CD4-positive, alpha-beta T cell treated with Interleukin-15 for 4 hours (primary cell): ENCODE measurements around the gene UNC13D.
"Not testable (repeated sequence)": the region's sequence is repeated elsewhere in the genome, so short reads cannot be mapped to it uniquely, and the experiment has no call there.

ENCODE experiments used
- DNase-seq: peaks from one replicate; pipeline ENCODE4 v3.0.0-alpha.2; 2020; ENCODE audit warnings: low spot score

Gene UNC13D

DNA sequence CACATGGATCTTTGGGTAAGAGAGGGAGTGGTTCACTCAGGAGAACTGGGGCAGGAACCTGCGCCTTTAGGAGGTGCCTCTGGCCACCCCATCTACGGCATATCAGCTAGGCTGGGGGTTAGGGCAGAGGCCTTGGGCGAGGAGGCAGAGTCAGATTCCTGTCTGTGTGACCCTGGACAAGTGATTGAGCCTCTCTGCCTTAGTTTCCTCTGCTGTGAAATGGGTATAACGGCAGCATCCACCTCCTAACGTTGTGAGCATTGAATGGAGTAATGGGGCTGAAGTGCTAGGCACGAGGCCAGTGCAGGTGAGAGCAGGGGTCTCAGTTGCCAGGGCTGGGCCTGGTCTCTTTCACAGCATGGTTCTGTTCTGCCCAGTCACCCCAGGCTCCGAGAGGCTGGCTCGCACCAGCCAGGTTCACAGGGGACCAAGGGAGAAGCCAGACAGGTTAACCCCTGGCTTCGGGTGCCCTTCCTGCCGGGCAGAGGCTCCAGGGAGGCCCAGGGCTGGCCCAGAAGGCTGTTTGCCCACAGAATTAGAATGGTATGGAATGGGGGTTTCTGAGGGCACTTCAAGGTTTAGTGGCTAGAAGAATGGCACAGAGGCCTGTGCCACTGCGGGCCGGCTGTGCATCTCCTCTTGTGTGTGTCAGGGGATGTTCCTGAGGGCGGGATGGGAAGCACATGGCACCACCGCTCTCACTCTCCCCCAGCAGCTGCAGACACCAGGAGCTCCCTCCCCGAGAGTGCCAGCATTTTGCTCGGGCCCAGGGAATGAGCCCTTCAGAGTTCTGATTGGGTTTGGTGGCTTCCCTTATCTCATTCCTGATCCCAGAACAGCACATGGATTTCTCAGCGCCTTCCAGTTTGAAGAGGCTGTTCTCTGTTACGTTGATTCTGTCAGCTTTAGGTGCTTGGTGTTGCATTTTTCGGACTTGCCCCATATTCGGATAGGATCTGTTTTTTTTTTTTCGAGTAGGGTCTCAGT, 23.8 kb downstream of the UNC13D start:
- DNase-seq: no peak

DNA sequence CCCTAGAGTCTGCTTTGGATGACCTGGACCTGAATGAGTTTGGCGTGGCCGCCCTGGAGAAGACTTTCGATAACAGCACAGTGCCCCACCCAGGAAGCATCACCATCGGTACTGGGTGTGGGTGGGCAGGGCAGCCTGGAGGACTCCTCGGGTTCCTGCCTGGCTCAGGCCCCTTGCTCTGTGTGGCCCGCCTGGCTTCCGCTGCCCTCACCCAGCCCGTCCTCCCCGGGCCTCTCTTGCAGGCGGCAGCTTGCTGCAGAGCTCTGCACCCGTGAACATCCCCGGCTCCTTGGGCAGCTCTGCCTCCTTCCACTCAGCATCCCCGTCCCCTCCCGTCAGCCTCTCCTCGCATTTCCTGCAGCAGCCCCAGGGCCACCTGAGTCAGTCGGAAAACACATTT, 24.5 kb downstream of the UNC13D start:
- no peak for DNase-seq

DNA sequence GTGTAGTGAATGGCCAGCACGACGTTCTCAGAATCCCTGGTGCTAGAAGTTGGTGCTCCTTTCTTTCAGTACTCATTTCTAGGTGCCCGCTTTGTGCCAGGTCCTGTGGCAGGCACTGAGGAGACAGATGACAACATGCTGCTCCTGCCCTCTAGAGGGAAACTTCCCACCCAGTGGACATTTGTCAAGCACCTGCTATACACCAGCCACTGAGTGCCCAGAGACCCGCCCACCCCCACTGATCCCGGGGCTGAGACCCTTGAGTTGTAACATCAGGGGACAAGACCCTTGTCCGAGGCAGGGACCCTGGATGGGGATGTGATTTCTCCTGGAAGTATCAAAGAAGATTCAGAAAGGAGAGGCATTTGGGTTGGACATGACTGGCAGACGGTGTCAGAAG, 25.1 kb downstream of the UNC13D start:
- no peak for DNase-seq

DNA sequence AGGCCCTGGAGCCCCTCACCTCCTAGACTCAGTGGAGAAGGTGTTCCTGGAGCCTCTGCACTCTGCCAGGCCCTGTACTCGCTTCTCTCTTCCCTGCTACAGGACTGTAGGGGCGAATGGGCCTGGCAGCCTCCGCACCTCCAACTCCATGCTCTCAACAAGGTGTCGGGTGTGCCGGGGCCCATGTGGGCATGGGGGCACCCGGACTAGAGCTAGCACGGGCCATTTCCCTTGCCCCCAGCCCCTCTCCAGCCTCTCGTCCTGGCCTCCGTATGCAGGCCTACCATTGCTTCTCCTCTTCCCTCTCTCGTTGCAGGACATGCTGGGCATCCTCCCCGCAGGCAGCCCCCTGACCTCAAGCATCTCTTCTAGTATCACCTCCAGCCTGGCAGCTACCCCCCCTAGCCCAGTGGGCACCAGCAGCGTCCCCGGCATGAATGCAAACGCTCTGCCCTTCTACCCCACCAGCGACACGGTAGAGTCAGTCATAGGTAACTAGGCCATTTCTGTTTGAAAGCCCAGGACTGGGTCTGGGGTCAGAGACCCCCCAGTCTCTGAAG, 25.8 kb downstream of the UNC13D start:
- no peak for DNase-seq

DNA sequence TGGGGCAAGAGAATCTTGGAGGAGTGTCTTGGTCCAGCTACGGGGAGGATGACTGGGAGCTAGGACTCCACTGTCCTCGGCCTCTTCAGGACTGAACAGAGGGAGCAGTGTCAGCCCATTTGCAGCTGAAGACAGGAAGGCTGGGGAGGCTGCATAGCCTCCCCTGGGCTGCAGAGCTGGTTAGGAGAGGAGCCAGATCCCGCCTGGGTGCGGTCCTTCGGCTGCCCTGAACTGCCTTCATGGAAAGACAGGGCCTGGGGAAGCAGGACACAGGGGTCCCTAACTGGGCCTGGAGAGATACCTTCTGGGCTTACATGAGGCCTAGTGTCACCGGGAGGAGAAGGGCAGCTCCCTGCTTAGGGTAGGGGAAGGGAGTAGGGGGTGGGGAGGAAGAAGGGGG, 26.6 kb downstream of the UNC13D start:
- no peak for DNase-seq

DNA sequence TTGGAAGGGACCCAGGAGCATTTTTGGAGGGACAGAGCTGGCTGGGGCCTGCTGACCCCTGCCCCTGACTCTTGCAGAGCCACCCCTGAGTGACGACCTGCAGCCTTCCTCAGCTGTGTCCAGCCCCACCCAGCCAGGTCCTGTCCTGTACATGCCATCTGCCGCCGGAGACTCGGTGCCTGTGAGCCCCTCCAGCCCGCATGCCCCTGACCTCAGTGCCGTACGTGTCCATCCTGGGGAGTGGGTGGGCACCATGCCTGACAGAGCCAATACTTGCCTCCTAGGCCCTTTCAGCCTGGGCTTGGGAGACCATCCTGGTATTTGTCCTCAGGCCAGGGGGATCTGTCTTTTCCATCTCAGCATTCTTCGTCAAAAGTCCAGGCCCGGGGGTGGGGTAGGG, 27.5 kb downstream of the UNC13D start:
- DNase-seq: no peak

DNA sequence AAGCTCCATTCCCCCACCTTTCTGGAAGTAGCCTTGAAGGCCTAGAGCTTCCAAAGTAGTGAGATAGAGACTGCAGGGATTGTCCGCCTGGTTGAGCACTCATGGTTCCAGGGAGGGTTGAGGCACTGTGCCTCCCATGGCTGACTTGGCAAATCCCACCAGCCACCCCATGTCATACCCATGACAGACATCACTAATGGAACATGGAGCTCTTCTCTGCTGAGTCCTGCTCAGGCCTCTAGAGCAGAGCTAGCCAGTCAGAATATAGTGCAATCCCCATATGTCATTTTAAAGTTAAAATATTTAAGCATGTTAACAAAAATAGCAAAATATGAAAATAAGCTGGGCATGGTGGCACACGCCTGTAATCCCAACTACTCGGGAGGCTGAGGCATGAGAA, 28.8 kb downstream of the UNC13D start:
- DNase-seq: no peak

DNA sequence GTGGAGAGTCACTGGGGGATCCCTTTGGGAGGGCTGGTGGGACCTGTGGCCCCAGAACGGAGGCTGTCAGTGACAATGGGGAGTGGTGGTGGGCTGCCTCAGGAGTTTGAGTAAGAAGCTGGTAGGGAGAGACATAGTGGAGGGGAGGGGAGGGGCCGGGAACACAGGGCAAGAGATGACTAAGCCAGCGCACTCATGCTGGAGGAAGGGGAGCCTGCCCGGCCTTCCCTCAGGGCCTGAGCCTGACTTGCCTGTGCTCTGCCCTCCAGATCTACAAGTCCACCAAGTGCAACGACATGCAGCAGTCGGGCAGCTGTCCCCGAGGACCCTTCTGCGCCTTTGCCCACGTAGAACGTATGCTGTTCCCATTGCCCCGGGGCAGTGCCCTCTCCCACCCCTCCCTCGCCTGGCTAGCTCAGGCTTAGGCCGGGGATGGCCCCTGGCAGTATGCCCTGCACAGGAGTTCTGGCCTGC, 29.3 kb downstream of the UNC13D start:
- DNase-seq: no peak

DNA sequence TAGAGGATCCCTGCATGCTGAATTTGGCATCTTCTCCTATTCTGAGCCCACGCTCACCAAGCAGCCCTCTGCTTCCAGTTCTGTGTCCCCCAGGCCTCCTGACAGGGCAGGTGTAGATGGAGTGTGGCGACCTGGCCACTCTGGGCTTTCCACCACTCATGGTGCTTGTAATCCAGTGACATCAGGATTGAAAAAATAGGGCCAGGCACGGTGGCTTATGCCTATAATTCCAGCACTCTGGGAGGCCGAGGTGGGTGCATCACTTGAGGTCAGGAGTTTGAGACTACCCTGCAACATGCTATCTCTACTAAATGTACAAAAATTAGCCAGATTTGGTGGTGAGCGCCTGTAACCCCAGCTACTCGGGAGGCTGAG, 30.2 kb downstream of the UNC13D start:
- DNase-seq: no peak

DNA sequence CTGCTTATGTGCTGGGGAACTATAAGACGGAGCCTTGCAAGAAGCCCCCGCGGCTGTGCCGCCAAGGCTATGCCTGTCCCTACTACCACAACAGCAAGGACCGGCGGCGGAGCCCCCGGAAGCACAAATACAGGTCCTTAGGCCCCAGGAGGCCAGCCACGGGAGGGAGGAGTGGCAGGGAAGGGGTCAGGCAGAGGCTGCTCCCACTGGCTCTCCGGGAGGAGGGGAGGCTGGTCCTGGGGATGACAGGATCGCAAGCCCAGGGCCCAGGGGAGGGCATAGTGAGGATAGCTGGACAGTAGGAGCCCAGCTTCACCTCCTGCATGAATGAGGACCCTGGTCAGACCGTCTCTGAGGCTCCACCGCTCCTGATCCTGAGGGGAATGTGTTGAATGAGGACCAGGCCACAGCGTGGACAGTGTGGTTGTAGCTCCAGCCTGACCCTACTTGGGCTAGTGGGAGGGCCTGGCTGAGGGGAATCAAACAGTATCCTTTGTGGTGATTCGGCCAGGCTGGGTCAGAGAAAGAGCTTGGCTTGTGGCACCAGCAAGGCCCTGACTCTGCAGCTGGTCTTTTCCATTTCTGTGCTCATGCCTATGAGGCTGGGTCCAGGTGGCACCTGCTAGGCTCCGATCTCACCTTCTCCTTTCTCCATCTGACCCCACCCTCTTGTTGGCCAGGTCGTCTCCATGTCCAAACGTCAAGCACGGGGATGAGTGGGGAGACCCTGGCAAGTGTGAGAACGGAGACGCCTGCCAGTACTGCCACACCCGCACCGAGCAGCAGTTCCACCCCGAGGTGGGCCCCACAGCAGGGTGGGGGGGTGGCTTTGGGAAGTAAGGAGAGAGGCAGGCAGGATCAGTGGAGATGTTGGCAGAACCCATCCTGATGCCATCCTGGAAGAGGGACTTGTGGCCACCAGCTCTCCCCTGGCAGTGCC, 30.9 kb downstream of the UNC13D start:
- DNase-seq: no peak

DNA sequence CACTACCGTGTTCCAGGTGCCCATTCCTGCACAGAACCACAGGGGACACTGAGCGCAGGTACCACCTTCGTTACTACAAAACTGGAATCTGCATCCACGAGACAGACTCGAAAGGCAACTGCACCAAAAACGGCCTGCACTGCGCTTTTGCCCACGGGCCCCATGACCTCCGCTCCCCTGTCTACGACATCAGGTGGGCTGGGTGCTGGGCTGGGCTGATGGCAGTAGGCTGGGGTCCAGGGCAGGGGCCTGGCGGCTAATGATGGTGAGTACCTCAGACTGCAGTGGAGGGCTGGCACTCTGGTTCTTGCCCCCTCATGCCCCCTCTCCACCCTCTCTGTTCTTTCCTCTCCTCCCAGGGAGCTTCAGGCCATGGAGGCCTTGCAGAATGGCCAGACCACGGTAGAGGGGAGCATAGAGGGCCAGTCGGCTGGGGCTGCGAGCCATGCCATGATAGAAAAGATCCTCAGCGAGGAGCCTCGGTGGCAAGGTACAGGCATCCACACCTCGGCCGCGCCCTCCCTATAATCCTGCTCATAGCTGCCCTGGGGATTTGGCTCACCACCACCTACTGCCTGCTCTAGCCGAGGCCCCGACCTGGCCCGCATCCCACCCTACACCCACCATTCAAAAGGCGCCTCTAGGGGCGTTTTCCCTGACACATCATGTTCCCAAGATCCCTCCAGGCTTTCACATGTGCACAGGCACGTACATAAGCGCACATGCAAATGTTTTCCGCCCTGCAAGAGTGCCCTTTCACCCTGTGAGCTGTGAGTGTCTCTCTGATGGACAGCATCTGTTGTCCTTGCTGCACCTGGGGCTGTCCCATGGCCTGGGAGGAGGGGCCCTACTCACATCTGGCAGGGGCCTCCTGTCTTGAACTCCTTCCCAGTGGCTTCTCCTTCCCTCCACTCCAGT, 31.8 kb downstream of the UNC13D start:
- no peak for DNase-seq

DNA sequence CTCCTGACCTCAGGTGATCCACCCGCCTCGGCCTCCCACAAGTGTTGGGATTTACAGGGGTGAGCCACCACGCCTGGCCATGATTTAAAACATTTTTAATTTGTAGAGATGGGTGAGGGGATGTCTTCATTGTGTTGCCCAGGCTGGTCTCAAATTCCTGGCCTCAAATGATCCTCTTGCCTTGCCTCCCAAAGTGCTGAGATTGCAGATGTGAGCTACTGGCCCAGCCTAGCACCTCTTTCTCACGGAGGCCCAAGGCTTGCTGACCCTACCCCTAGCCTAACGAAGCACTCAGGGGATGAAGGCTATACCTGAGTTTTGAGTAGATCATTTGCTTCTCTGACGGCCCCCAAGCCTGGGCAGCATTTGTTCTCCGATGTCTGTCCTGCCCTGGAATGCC, 33.0 kb downstream of the UNC13D start:
- no peak for DNase-seq

DNA sequence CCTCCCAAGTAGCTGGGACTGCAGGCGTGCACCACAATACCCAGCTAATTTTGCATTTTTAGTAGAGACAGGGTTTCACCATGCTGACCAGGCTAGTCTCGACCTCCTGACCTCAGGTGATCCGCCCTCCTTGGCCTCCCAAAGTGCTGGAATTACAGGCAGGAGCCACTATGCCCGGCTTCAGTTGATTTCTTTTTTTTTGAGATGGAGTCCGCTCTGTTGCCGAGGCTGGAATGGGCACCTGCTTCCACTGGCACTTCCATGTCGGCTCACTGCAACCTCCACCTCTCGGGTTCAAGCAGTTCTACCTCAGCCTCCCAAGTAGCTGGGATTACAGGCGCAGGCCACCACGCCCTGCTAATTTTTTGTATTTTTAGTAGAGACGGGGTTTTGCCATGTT, 33.4 kb downstream of the UNC13D start:
- not testable (repeated sequence) for DNase-seq

DNA sequence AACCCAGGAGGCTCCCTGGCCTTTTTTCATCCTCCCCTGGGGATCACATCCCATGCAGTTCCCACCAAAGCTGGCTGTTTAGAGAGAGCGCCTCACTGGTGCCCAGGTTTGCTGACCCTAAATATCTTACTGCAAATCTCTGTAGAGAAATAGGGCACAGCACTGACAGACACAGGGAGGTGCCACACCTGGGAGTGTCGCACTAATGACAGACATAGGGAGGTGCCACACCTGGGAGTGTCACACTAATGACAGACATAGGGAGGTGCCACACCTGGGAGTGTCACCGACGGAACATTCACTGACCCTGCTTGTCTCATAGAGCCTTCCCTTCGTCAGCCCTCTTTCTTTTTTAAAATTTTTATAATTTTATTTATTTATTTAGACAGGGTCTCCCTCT, 34.0 kb downstream of the UNC13D start:
- DNase-seq: no peak

DNA sequence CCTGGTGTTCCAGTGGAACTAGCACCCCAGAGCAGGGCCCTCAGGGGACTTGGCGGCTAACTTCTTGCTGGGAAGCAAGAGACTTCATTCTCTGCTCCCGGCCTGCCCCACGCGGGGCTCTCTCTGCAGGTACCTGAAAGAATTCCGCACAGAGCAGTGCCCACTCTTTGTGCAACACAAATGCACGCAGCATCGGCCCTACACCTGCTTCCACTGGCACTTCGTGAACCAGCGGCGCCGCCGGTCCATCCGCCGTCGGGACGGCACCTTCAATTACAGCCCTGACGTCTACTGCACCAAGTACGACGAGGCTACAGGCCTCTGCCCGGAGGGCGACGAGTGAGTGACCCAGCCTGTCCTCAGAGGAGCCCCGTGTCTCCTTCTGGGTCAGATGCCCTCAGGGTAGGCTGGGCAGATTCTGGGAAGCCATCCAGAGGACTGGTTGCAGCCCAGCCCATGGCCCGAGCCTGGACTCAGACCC, 34.5 kb downstream of the UNC13D start:
- no peak for DNase-seq

DNA sequence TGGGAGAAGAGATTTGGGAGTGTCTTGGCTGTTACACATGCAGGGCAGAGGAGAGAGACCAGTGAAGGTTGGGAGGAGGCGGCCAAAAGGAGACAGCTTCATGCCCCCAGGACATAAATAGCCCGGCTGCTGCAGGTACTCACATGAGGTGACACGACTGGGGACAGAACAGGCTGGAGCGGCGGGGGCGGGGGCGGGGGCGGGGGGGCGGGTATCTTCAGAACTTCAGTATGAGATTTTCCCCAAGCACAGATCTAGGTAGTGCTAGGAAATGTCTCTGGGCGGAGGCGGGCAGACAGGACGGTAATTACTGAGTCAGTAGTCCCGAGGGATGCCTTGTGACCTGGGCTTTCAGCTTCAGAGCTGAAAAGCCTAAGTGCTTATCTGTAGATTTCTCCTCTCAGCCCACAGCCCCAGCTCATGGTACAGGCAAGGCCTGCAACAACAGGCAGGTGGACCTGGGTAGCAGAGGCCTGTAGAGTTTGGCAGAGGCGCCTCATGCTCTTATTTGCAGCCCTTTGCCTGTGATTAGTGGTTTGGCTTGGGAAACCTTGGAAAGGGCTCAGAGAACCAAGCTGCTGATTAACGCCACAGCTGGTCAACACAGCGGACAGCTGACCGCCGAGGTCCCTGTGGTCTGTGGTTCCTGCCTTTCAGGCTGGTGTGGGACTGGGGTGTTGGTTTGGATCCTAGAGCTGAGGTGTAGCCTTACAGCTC, 35.1 kb downstream of the UNC13D start:
- DNase-seq: no peak

DNA sequence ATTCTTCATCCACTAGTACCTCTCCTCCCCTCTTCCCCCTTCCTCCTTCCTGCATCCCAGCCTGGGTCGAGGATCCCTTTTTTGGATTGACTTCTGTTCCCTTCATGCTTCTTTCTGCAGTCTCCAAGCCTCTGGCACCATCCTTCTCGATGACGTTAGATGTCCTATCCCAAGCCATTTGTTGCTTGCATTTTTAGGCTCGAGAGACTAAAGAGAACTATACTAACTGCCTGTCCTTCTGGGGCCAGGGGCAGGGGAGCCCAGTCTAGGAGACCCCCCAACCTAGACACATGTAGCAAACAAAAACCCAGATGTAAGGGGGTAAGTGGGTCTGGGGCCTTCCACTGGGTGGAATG, 35.7 kb downstream of the UNC13D start:
- no peak for DNase-seq

DNA sequence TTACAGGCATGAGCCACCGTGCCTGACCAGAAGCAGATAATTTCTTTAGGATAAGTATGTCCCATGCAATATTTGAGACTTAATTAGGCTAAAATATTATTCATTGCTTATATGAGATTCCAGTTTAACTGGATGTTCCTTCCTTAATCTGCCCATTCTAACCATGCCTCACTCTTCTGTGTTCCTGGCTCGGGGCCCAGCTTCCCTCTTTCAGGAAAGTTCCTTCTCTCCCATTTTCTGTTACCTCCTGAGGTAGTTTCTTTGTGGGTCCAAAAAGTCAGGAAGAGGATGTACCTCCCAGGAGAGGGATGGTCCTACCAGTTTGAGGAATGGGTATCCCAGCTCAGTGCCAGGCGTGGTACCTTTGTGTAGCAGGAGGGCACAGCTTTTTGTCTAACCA, 36.3 kb downstream of the UNC13D start:
- DNase-seq: no peak

DNA sequence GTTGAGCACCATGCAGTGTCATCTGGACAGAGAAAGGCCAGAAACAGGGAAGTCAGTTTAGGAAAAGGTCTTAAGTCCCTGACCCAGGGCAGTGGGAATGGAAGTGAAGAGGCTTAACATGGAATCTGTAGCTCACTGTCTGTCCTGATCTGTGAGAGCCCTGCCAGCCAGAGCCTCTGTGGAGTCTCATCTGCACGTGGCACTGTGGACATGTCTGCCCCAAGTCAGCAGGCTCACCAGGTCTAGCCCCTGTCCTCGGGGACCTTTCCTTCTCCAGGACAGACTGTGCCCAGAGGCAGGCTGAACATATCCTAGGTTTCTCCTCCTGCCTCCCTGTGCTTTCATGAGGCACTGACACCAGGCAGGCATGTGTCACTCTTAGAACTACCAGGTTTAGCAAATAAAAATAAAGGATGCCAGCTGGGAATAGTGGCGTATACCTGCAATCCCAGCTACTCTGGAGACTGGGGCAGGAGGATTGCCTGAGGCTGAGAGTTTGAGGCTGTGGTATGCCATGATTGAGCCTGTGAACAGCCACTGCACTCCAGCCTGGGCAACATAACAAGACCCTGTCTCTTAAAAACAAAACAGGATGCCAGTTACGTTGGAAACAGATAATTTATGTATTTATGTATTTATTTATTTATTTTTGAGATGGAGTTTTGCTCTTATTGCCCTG, 37.2 kb downstream of the UNC13D start:
- DNase-seq: no peak

DNA sequence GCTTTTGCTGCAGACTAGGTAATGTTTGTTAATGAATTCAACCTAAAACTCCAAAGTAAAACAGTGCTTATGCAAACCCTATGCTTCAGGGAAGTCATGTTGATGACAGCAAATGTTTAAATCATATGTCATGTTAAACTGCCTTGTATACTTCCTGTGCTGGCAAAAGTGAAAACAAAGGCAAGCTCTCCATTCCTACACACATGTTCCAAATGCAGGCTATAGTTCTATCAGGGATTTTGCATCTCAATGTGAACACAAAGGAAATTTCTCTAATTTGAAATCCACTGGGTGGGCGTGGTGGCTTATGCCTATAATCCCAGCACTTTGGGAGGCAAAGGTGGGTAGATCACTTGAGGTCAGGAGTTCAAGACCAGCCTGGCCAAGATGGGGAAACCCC, 40.3 kb downstream of the UNC13D start:
- DNase-seq: no peak
